Measurements from ENCODE around the gene SEMA5B.

Gene SEMA5B

GRCh38 chr3:122947196-122947595, 80.4 kb downstream of the SEMA5B start:
- no peak for DNase-seq (ENCODE audit: low read depth in 2 of 2)

GRCh38 chr3:122946185-122946584, 81.4 kb downstream of the SEMA5B start:
- DNase-seq (ENCODE audit: low read depth in 2 of 2): no peak

- DNase-seq (ENCODE audit: low read depth in 2 of 2): no peak
Observed at GRCh38 chr3:122945230-122945629, 82.3 kb downstream of the SEMA5B start.

DNA sequence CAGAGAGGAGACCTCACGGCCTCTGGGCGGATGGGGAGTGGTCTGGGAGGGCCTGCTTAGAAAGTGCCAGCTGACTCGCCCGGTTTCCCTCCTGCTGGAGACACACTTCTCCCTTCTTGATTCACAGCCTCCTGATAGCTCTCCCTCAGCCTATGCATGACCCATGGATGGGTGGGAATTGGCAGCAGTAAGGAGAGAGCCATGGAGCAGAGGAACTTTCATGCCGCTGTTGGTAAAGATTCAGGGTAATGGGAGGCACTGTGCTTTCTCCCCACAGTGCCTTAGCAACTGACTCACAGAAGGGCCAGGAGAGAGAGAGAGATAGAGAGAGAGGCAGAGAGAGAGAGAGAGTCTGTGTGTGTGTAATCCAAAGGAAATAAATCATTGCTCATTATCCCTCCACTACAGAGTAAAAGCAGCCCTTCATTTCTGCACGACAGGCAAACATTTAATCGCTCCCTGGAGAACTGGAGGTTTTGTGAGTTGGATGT, 82.8 kb downstream of the SEMA5B start:
- no peak for DNase-seq (ENCODE audit: low read depth in 2 of 2)

GRCh38 chr3:122943828-122944190, 83.8 kb downstream of the SEMA5B start:
- no peak for DNase-seq (ENCODE audit: low read depth in 2 of 2)

DNA sequence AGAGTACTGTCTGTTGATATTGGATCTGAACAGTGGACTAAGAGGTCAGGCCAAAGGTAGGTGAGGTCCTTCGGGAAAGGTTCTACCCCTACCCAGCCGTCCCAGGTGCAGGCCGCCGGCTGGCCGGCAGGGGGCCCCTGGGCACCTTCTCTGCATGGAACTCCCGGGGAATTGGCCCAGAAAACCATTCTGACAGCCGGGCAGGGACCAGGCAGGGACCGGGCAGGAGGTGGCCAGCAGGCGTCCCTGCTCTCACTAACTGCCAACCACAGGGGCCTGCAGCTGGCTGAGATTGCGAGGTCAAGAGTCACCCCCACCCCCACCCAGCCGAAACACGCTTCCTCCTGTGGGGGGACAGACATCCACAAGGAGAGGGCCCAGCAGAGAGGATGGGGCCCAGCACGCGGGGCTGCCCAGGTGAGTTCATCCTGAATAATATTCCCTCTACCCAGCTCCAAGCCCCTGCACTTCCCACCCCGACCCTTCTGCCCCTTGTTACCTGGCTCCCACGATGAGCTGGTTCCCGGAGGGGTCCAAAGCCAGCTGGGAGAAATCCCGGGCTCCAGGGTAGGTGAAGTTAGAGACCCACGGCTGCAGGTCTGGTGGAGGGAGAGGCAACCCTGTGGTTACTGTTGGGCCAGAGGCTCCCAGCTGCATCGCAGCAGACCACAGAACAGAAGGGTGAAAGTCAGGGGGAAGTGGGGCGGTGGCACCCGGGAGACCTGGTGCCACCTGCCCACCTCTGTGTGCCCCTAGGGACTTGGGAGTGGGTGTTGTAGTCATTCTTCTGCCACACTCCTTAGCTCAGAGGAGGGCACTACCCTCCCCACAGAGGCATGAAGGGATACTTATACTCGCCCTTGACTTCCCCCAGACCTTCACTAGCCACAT, 84.4 kb downstream of the SEMA5B start:
- DNase-seq (ENCODE audit: low read depth in 2 of 2): peak; percentile 2 to 15

DNA sequence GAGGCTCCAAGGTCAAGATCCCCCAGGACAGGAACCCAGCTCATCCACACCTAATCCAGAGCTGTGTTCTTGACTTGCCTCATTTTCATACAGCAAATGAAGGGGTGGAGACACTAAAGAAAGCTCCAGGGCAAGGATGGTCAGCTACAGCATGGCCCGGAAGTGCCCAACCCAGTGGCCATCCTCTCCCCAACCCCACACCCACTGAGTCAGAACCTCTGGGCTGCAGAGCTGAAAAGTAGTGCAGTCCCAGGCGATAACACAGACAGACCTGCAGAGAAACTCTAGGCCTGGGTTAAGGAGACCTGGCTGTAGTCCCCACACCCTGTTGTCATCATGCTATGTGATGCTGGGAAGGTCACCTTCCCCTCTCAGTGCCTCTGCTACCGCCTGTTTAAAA, 85.3 kb downstream of the SEMA5B start:
- no peak for DNase-seq (ENCODE audit: low read depth in 2 of 2)

GRCh38 chr3:122941228-122942206, 86.0 kb downstream of the SEMA5B start:
- DNase-seq (ENCODE audit: low read depth in 2 of 2): no peak

DNA sequence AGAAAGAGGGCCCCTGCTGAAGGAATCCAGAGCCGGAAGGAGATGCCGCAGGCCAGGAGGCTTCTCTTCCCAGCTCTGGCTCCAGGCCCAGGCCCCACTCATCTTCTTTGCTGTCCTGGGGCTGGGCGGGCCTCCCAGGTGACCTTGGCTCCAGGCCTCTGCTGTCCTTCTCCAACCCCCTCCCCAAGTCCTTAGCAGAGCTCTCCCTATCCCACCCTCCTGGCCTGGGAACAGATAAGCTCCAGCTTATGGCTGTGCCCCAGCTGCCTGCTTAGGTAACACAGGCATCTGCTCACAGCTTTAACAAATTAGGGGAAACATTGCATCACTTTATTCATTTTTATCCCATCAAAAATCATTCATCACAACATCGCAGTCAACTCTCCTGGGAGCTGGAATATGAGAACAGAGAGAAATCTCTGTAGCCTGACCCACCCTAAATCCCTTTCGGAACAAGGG, 86.9 kb downstream of the SEMA5B start:
- no peak for DNase-seq (ENCODE audit: low read depth in 2 of 2)

DNA sequence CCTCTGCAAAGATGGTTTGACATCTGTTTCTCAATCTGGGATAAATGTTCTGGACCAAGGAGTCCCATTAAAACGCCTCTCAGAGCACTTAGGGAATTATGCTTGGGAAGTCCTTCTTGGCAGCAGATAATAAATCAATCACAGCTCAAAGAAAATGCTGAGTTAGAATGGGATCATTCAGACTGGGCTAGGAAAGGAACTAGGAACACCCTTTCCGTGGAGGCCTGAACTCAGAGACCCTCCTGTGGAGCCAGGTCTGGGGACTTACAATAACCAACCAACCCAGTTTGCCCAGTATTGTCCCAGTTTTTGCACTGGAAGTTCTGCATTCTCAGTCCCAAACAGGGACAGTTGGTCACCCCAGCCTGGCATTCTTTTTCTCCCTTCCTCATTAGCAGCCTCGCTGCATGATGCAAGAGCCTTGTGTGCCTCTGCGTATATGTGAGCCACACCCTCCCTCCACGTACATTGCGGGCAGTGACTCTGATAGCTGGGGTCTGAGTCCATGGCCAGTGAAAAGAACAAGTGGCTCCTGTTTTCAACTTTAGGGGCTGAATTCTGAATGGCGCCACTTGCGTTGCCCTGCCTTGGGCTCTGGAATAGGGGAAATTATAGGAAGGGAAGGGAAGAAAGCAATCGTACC, 88.7 kb downstream of the SEMA5B start:
- DNase-seq (ENCODE audit: low read depth in 2 of 2): no peak

DNA sequence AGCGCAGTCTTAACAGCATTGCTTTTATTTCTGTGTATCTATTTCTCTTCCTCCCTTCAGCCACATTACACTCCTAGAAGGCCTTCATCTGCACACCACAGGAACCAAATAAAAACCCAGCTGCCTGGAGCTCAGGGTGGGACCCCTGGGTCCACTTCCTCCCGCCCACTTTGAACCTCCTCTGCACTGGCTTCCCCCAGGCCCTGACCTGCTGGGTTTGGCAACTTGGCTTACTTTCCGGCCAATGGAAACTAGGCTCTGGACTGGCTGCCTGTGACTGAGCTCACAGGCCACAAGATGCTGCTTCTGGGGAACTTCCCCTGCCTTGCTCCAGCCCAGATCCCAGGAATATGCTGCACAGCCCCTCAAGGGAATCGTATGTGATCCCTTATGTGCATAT, 89.8 kb downstream of the SEMA5B start:
- no peak for DNase-seq (ENCODE audit: low read depth in 2 of 2)

DNA sequence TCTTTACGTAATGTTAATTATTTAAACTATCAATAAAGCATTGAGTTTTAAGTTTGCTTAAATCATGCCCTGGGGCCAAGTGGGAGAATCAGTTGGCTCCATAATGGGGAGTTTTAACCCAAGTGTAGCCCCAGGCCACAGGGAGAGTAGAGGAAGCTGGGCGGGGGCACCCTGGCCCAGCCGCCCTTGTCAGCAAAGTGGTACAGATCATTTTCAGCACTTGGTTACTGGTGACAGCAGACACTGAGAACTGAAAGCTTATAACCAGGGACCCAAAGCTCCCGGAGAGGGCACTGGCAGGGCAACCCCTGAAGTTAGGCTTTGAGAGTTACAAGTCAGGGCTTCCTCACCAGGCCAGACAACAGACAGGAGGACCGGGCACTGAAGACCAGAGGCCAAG, 90.6 kb downstream of the SEMA5B start:
- DNase-seq (ENCODE audit: low read depth in 2 of 2): no peak

- no peak for DNase-seq (ENCODE audit: low read depth in 2 of 2)
Observed at GRCh38 chr3:122936335-122936734, 91.2 kb downstream of the SEMA5B start.

DNA sequence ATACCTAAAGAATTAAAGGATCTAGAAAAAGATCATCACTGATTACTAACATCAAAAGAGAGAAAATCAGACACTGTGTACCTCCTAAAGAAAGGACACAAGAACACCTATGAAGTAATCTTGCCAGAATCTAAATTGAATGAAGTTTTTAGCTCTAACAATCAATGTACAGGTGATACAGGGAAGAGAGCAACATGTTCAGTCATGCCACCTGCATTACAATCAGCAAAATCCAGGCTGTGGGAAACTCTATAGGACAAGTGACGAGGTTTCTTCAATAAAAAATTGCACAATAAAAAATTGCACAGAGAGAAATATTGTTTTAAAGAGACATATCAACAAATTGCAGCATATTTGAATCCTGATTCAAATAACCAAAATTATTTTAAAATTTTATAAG, 93.3 kb downstream of the SEMA5B start:
- no peak for DNase-seq (ENCODE audit: low read depth in 2 of 2)

GRCh38 chr3:122932251-122932967, 95.2 kb downstream of the SEMA5B start:
- no peak for DNase-seq (ENCODE audit: low read depth in 2 of 2)

DNA sequence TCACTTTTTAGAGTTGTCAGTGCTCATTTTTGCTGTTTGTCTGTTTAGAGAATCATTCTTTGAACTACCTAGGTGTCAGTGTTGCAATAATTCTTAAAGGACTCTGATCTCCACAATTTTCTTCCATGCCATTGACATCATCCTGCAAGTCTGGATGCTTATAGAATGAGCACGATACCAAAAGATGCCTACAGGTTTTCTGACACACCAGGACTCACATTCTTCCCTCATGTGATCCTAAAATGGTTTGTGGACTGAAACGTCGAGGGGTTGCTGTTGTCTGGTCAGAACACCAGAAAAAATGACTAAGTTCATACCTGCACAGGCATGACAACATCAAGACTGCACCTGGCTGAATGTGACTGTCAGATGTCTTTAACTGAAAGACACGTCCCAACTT, 95.9 kb downstream of the SEMA5B start:
- DNase-seq (ENCODE audit: low read depth in 2 of 2): no peak

DNA sequence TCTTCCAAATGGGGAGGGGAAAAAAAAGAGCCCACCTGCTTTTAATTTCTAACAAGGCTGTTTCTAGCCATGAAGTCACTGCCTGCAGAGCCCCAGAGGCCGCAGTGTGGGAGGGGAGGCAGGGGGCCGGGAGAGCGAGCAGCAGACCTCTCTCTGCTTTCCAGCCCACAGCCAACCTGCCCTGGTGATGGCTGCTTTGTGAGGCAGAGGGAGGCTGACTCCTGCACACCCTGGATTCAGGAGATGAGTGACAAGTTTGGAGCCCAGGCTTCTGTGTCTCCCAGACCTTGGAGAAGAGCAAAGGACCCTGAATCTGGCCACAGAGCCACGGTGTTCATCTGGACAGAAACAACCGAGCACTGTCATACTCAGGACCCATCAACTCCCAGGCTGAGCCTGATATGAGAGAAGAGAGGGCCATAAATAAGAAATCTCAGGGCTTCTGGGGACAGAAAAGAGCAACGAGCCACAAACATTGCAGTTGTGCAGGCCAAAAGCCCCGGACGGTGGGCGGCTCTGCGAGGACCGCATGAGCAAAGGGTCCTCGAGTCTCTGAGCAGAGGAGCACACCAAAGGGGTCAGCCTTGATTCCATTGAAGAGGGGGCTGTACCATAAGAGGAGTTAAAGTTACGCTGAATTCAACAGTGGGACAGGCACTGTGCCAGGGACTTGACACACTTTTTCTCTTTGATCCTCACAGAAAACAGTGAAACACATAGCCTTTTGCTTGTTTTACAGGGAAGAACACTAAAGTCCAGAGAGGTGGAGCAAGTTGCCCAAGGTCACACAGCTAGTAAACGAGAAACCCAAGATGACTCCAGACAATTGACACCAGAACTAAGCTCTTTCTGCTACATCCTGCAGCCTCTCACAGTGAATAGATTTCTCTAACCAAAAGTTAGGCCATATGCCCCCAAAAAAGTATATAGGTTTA, 97.2 kb downstream of the SEMA5B start:
- DNase-seq (ENCODE audit: low read depth in 2 of 2): no peak

GRCh38 chr3:122929188-122930062, 98.1 kb downstream of the SEMA5B start:
- DNase-seq (ENCODE audit: low read depth in 2 of 2): no peak
